Smooth muscle cell (in vitro differentiated cells): Measurements from ENCODE around the gene INTS11. TPM values are rescaled to one million over a fixed set of nuclear protein-coding genes. Genes with fewer than 3 reads are reported as not detected.

ENCODE experiments used
- DNase-seq: peaks from one replicate; lab custom pipeline; 2025; ENCODE audit not compliant: unreplicated experiment; lab: John Stamatoyannopoulos, UW
- H2AFZ ChIP-seq: fragments of 200-600 bp; sonication (generic); 2 replicates; pipeline ENCODE4 v1.6.0; 2016; ENCODE audit warnings: antibody characterized with exemption, low read depth, mild to moderate bottlenecking
- H3F3A ChIP-seq: fragments of 200-600 bp; sonication (generic); 2 replicates; pipeline ENCODE4 v1.6.0; 2017; ENCODE audit warnings: antibody characterized with exemption, low read depth
- H3K27ac ChIP-seq: fragments of 200-600 bp; sonication (generic); 2 replicates; pipeline ENCODE4 v1.5.1; 2016; ENCODE audit warnings: low read depth, mild to moderate bottlenecking
- H3K27me3 ChIP-seq: fragments of 200-600 bp; sonication (generic); 2 replicates; pipeline ENCODE4 v1.6.1; 2016; ENCODE audit warnings: low read depth, mild to moderate bottlenecking
- H3K36me3 ChIP-seq: fragments of 200-600 bp; sonication (generic); 2 replicates; pipeline ENCODE4 v1.5.1; 2016; ENCODE audit warnings: low read depth
- H3K4me1 ChIP-seq: fragments of 200-600 bp; sonication (generic); 2 replicates; pipeline ENCODE4 v1.5.1; 2016; ENCODE audit warnings: low read depth
- H3K4me2 ChIP-seq: fragments of 200-600 bp; sonication (generic); 2 replicates; pipeline ENCODE4 v1.6.0; 2016; ENCODE audit warnings: mild to moderate bottlenecking
- H3K4me3 ChIP-seq: fragments of 200-600 bp; sonication (generic); 2 replicates; pipeline ENCODE4 v1.5.1; 2016; ENCODE audit warnings: mild to moderate bottlenecking
- H3K79me2 ChIP-seq: fragments of 200-600 bp; sonication (generic); 2 replicates; pipeline ENCODE4 v1.6.0; 2016; ENCODE audit warnings: low read depth, mild to moderate bottlenecking
- H3K9ac ChIP-seq: fragments of 200-600 bp; sonication (generic); 2 replicates; pipeline ENCODE4 v1.6.0; 2016; ENCODE audit warnings: low read depth
- H3K9me3 ChIP-seq: fragments of 200-600 bp; sonication (generic); replicated peaks from 2 replicates; pipeline ENCODE4 v1.5.1; 2016; ENCODE audit warnings: low read depth
- H4K20me1 ChIP-seq: fragments of 200-600 bp; sonication (generic); 2 replicates; pipeline ENCODE4 v1.6.0; 2016; ENCODE audit warnings: low read depth
- CTCF ChIP-seq: fragments of 200-600 bp; sonication (generic); IDR thresholded peaks from 2 replicates; pipeline ENCODE4 v1.5.1; 2017; ENCODE audit warnings: borderline replicate concordance, mild to moderate bottlenecking, antibody characterized with exemption; ENCODE audit not compliant: insufficient read depth, poor library complexity, severe bottlenecking
- WGBS: methylation state at CpG from one replicate; pipeline ENCODE4 v1.1.7; 2016; ENCODE audit warnings: low lambda C conversion rate; 5-methylcytosine and 5-hydroxymethylcytosine counted together
- polyA plus RNA-seq: library from polyadenylated mRNA; unstranded; fragments of >200 nt; fragmentation: Nextera tagmentation; extraction: Ambion mirVana; gene quantifications from 2 replicates; pipeline ENCODE4 v1.2.1, GENCODE V29; 2016
- total RNA-seq: library from RNA; depleted of rRNA; stranded (reverse); fragments of >200 nt; gene quantifications from 2 replicates; pipeline ENCODE4 v1.2.3, GENCODE V29; 2014

Gene INTS11
- total and polyA plus RNA-seq, 2 experiments from 2014 or later: 48.5 to 63.1 TPM

GRCh38 chr1:1342061-1342562, 17.7 kb upstream of the INTS11 start:
- Histone ChIP-seq H3K79me2 (peaks cover 39% of the 10 kb centered on the region), H3F3A (no peaks in the 10 kb centered on the region), H3K36me3 (no peaks in the 10 kb centered on the region), H3K9ac (no peak overlapping the region), H2AFZ (no peak overlapping the region), H3K4me1 (no peaks in the 10 kb centered on the region), H3K4me3 (no peak overlapping the region), H3K27me3 (no peaks in the 10 kb centered on the region), H4K20me1 (peaks cover 69% of the 10 kb centered on the region), H3K27ac (no peak overlapping the region), H3K4me2 (no peak overlapping the region), H3K9me3 (no peaks in the 10 kb centered on the region)
- DNase-seq: no peak
- TF ChIP-seq CTCF: no peak
- WGBS: 96% methylated on average over 23 of the region's 28 CpGs

GRCh38 chr1:1341549-1342021, 17.1 kb upstream of the INTS11 start:
- Histone ChIP-seq H3K79me2 (peaks cover 34% of the 10 kb centered on the region), H4K20me1 (peaks cover 63% of the 10 kb centered on the region), H3K4me2 (no peak overlapping the region)

GRCh38 chr1:1340791-1341548, 16.5 kb upstream of the INTS11 start:
- Histone ChIP-seq H4K20me1 (peaks cover 57% of the 10 kb centered on the region), H3K9me3 (no peaks in the 10 kb centered on the region), H3K79me2 (peaks cover 28% of the 10 kb centered on the region)

More at GRCh38 chr1:1341549-1342021, 17.1 kb upstream of the INTS11 start:
- Histone ChIP-seq H3K27ac (no peak overlapping the region), H3K9ac (no peak overlapping the region), H3K9me3 (no peaks in the 10 kb centered on the region), H3K4me3 (no peak overlapping the region), H2AFZ (no peak overlapping the region), H3K27me3 (no peaks in the 10 kb centered on the region), H3K4me1 (no peaks in the 10 kb centered on the region), H3F3A (no peaks in the 10 kb centered on the region), H3K36me3 (no peaks in the 10 kb centered on the region)
- no peak for DNase-seq
- 98% methylated on average over 17 of the region's 17 CpGs for WGBS
- TF ChIP-seq CTCF: no peak

More at GRCh38 chr1:1340791-1341548, 16.5 kb upstream of the INTS11 start:
- H3K27ac ChIP-seq: no peak overlapping the region
- no peak overlapping the region for H3K4me3 ChIP-seq
- no peak overlapping the region for H3K9ac ChIP-seq
- H3F3A ChIP-seq: no peaks in the 10 kb centered on the region
- no peaks in the 10 kb centered on the region for H3K27me3 ChIP-seq
- no peak overlapping the region for H2AFZ ChIP-seq
- no peak overlapping the region for H3K4me2 ChIP-seq
- H3K4me1 ChIP-seq: no peaks in the 10 kb centered on the region
- H3K36me3 ChIP-seq: no peaks in the 10 kb centered on the region
- TF ChIP-seq CTCF: no peak
- no peak for DNase-seq
- WGBS: 95% methylated on average over 33 of the region's 36 CpGs
